DMS153 (cell line): ENCODE measurements around the gene NAGK.
"Not testable (repeated sequence)": the region's sequence is repeated elsewhere in the genome, so short reads cannot be mapped to it uniquely, and the experiment has no call there.

ENCODE experiments used
- DNase-seq: peaks from one replicate; lab custom pipeline; 2025; lab: John Stamatoyannopoulos, UW

Gene NAGK

DNA sequence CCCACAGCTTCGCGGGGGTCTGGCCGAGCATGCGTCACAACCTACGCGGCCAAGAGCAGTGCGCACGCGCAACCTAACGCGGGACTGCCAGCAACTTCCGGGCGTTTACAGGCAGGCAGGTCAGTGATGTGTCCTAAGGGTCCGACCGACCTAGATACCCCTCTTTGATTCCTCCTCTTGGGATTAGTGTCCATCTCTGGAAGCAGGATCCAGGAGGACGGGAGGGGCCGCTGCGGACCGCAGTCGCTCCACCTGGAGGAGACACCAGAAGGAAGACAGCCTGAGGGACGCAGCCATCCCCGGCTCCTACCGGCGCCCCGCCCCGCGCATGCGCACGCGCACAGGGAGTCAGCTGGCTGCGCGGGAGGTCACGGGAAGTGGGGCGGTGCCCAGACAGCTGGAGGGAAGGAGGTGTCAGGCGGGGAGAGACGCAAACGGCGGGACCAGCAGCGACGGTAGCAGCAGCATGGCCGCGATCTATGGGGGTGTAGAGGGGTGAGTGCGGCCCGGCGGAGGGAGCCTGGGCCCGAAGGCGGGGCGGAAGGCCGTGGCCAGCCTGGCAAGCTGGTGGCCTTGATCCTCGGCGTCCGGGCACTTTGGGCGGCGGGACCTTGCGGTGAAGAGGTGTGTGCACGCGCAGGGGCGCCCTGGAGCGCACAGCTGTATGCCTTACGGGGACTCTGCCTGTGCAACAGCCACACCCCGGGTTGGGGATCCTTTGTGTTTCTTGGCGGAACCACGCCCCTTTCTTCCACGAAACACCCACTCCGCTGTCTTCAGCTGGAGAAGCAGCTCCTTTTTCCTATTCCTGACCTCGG is at the start of gene NAGK:
Gene NAGK (plus strand): TSS at position 431 of the 818 bp plus-strand sequence. CDS start 36 bp downstream, at position 467.
- peak; percentile 89 for DNase-seq

DNA sequence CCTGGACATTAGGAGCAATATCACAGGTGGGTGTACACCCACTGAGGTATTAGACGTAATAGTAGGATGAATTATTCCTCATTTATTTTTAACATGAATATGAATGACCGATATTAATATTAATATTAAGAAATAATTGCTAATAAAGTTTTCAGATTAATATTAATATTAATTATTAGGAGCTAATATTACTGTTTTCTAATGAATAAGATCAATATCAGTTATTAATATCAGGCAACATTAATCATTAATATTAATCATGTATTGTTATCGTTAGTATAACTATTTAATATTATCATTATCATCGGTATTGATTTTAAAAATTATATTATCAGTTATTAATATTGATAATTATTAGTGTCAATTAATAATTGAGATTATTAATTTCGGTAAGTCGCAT is 48.5 kb upstream of the NAGK start:
- not testable (repeated sequence) for DNase-seq

DNA sequence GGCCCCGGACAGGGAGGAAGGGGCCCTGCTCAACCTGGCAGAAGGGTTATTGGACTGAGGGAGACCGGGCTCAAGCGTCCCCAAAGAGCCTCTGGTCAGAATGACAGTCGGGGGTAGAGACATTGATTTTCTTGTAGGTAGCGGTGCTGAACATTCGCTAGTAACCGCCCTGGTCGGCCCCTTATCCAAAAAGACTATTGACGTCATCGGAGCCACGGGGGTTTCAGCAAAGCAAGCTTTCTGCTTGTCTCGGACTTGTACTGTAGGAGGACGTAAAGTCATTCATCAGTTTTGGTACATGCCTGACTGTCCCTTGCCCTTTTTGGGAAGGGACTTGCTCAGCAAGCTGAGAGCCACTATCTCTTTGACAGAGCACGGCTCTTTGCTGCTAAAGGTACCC is 47.1 kb upstream of the NAGK start:
- DNase-seq: not testable (repeated sequence)

DNA sequence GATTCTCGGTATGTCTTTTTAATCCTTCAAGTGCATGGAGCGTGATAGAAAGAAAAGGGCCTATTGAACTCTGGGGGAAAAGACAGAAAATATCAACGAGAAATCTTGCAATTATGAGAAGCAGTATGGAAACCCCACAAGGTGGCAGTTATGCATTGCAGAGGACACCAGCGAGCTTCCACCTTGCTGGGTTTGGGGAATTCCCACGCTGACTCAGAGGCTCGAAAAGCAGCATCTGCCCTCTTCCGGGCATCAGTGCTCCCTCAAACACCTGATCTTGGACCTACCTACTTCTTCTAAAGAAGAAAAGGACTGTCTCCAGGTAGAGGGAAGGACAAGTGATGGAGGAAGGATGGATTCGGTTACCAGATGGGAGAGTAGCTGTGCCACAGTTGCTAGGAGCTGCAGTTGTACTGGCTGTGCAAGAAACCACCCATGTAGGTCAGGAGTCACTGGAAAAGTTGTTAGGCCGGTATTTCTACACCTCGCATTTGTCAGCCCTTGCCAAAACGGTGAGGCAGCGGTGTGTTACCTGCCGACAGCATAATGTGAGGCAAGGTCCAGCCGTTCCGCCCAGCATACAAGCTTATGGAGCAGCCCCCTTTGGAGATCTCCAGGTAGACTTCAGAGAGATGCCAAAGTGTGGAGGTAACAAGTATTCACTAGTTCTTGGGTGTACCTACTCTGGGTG is 44.8 kb upstream of the NAGK start:
- DNase-seq: not testable (repeated sequence)

DNA sequence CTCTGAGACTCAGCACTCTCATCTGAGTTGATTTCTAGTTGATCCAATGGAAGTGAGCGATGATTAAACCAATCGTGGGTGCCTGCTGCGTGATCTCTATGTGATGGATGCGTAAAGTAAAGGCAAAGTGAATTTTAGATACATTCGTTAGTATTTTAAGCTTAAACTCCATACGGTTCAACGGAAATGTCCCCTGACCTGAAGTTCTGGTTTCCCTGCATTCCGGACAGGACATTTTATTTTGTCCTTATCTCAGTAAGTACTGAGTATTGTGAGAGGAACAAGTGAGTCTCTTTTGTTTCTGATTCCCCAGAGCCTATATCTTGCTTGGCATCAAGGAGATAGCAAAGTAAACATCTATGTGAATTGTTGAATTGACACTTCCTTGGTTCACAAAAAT is 32.2 kb upstream of the NAGK start:
- not testable (repeated sequence) for DNase-seq

DNA sequence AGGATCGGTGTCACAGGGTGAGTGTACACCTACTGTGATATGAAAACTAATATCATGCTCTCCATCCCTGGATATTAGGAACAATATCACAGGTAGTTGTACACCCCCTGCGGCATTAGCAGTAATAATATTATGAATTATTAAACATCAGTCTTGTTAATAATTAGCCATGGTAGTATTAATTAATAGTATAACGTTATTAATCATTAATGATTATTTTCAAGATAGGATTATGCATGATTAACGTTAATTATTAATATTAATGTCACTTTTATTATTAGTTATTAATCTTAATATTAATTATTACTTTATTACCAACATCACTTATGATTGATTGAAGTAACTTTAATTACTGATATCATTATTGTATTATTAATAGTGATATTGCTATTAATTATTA is 26.2 kb upstream of the NAGK start:
- DNase-seq: no peak

DNA sequence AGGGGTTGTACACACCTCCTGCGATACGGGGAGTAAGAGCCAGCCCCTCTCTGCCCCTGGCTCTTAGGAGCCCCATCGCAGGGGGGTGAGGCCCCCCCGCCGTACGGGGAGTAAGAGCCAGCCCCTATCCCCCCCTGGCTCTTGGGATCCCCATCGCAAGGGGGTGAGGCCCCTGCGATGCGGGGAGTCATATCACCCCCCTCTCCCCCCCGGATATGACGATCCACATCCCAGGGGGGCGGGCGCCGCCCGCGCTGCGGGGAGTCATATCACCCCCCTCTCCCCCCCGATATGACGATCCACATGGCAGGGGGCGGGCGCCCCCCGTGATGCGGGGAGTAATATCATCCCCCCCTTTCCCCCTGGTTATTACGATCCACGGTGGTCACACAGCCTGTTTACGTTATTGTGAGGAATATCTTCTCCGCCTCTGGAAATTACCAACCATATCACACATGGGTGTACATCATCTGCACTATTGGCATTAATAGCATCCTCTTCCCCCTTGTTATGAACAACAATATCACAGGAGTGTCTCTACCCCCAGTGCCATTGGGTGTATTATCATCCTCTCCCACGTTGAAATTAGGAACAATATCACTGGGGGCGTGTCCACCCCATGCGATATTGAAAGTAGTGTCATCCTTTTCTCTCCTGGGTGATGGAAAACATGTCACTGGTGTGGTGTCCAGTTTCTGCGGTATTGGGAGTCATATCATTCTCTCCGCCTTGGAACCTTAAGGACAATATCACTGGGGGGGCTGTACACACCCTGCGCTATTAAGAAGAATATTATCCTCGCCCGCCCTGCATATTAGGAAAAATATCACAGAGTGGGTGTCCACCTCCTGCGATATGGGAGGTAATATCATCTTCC is 24.7 kb upstream of the NAGK start:
- DNase-seq: no peak

DNA sequence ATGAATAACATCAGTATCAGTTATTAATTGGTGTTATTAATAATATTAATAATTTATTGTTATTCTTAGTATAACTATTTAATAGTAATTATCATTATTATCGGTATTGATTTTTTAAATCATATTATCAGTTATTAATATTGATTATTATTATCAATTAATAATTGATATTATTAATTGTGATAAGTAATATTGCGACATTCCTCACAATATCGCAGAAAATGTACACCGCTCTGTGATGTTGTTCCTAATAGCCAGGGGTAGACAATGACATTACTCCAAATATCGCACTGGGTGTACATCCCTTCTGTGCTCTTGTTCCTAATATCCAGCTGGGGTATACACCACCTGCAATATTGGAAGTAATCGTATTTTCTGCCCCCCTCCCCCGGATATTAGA is 23.3 kb upstream of the NAGK start:
- DNase-seq: no peak

DNA sequence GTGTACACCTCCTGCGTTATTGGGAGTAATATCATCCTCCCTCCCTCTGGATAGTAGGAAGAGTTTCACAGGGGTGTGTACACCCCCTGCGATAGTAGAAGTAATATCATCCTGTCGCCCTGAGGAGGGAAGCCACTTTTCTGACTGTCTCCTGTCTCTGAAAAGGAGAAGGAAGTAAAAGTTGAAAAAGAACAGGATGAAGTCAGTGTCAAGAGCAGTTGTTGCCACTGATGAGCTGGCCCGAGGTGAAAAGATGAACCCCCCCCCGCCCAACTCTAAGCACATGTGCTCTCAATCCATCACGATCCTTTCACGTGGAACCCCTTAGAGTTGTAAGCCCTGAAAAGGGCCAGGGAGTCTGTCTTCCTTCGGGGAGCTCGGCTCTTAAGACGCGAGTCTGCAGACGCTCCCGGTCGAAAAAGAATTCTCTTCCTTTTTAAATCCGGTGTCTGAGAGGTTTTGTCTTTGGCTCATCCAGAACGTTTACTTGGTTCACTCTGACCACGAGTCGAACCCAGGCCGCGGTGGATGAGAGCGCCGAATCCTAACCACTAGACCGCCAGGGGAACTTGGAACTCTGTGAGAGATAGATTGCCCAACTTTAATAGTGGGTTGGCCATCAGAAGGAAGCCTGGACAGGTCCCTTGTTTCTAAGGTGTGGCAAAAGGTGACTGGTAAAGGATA is 22.4 kb upstream of the NAGK start:
- DNase-seq: no peak

DNA sequence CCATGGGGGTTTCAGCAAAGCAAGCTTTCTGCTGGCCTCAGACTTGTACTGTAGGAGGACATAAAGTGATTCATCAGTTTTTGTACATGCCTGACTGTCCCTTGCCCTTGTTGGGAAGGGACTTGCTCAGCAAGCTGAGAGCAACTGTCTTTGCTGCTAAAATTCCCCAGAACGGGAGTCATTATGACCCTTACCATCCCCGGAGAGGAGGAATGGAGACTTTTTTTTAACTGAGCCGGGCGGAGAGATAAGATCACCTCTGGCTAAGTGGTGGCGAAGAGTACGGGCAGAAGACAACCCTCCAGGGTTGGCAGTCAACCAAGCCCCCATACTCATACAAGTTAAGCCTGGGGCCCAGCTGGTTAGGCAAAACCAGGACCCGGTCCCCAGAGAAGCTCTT is 20.4 kb upstream of the NAGK start:
- no peak for DNase-seq

DNA sequence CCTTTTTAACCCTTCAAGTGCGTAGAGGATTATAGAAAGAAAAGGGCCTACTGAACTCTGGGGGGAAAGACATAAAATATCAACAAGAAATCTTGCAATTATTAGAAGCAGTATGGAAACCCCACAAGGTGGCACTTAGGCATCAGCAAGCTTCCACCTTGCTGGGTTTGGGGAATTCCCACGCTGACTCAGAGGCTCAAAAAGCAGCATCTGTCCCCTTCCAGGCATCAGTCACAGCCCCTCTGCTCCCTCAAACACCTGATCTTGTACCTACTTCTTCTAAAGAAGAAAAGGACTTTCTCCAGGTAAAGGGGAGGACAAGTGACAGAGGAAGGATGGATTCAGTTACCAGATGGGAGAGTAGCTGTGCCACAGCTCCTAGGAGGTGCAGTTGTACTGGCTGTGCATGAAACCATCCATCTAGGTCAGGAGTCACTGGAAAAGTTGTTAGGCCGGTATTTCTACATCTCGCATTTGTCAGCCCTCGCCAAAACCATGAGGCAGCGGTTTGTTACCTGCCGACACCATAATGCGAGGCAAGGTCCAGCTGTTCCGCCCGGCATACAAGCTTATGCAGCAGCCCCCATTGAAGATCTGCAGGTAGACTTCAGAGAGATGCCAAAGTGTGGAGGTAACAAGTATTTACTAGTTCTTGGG is 18.6 kb upstream of the NAGK start:
- peak; percentile 29 for DNase-seq

DNA sequence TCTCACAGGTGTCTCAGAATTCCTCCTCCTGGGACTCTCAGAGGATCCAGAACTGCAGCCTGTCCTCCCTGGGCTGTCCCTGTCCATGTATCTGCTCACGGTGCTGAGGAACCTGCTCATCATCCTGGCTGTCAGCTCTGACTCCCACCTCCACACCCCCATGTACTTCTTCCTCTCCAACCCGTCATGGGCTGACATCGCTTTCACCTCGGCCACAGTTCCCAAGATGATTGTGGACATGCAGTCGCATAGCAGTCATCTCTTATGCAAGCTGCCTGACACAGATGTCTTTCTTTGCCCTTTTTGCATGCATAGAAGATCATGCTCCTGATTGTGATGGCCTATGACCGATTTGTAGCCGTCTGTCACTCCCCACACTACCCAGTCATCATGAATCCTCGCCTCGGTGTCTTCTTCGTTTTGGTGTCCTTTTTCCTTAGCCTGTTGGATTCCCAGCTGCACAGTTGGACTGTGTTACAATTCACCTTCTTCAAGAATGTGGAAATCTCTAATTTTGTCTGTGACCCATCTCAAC is 13.2 kb upstream of the NAGK start:
- DNase-seq: not testable (repeated sequence)

DNA sequence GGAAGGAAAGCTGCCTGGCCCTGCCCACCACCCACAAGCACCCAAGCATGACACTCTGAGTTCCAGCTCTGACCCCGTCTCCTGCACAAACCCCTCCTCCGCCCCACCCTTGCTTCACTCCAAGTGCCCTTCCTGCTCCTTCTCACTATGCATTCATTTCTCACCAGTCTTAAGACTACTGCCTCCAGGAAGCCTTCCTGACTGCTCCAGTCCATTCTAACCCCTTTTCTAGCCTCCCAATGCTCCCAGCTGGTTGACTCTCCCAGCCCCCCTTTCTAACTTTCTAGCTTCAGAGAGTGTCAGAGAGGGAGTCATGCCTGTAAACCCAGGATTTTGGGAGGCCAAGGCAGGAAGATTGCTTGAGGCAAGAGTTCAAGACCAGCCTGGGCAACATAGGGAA is 8.2 kb upstream of the NAGK start:
- no peak for DNase-seq

DNA sequence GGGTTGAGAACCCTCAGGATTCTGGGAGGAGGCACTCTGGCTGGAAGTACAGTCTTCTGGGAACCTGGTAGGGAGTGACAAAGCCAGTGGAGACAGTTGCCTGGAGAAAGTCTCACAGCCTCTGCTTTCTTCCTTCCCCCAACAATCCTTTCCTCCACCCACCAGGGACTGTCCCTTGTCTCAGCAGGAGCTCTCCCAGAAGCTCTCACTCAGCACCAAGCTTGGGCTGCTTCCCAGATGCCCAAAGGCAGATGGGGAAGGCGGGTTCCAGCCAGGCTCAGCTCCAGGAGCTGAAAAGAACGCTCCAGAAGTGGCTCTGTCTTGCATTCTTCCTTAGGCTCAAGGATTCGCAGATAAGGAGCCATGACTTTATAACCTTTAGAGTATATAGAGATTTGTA is 7.6 kb upstream of the NAGK start:
- DNase-seq: no peak

DNA sequence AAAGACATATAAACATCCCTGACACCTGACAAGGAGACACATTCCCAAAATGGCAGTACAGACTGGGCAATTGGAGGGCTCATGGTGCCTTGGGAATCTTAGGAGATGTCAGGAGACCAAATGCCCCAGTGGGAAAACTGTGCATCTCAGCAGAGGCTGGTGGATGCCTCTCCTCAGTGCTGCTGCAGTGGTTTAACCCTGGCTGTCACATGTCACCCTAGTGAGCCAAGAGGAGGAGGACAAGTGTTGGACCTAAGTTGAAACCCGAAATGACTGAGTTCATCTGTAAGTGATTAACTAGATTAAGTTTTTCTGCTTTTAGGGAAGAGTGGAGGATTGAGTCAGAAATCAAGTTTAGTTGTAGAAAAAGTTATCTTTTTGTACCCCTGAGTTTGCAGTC is 5.2 kb upstream of the NAGK start:
- no peak for DNase-seq

DNA sequence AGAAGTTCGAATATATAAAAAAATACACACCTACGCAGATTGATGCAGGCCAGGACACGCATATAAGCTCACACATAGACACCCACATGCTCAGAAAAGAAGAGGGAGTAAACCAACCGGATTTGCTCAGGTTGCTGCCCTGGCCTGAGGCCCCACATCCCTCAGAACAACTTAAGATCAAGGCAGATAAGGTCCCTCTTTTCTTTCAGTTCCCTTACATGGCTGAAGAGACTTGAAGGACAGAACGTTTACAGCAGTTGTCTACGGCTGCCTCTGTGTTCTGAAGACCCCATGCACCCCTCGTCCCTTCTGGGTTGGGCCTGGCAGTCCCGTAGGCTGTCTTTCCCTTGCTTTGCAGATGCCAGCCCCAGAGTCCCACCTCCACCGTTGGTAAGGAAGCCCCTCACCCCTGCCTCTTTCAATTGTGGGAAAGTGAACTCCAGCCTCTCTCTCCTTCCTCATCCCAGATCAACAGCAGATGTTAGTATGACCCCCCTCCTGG is 4.3 kb upstream of the NAGK start:
- DNase-seq: no peak

DNA sequence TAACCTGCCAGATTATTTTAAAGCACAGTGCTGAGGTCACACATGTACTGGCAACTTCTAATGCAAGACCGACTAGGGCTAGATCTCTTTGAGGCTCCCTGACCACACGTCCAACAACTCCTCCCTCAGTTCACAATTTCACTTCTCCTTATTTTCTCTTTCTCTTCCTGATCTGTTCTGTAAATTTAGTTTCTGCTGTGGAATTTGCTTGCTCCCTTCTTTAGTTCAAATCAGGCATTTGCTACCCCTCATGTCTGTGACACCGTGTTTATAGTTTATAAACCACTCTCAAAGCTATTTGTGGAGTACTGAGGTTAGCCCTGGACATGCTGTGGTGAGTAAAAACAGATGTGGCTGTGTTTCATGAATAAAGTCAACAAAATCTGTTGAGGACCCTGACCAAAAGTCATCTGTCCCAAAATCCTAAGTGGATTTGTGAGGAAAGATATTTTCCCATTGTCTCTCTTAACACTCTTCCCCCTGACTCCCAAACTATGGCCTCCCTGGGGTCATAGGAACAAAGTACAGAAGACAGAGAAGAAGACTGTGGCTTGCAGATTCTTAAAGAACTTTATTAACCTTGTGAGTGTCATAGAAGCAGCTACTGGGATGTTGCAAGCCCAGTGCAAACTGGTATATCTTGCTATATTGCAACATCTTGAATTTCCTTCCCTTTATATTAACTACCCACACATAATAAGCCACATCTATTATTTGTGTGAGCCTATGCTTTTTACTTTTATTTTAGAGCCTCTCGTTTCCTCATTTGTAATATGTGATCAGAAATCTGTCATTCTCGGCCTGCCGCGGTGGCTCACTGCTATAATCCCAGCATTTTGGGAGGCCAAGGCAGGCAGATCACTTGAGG is 3.5 kb upstream of the NAGK start:
- no peak for DNase-seq

DNA sequence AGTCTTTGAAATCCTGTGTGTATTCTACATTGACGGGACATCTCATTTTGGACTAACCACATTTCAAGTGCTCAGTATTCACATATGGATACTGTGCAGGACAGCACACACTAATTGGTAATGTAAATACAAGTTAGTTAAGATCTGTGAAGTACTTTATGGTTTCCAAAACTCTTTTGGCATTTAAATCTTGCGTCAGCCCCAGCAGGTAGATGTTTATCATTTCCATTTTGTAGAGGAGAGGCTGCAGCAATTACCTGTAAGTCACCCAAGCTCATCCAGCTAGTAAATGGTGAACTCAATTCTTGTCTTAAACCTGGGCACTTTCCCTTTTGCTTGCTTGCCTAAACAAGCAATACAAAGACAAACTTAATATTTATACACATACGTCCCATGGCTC is 1.6 kb upstream of the NAGK start:
- DNase-seq: no peak

DNA sequence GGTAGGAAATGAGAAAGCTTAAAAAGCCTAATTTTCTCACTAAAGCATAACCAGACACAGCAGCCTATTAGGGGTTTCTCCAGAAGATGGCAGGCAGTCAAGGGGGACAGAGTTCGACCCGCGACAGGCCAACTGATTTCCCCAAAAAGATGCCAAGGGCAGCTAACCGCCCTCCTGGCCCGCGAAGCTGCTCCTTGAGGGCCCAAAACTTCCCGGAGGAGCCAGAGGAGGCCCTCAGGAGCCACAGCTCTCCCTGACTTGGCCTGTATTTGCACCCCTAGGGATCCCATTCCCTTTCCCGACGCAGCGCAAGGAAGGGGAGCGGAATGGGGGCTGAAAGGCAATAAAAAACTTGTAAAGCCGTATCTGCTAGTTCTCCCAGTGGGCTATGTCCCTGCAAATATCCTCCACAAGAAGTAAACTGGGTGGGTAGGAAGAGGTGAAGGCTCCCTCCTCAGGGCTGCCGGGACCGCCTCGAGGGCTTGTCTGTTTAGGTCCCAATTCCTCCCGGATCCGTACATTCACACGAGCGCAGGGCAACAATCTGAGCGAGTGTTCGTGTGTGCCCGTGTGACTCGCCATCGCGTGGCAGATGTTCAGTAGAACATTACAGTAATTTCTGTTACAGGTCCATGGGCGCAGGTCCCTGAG is 756 bp upstream of the NAGK start:
- no peak for DNase-seq
